ENCODE results near the gene MATCAP1. TPM values are rescaled to one million over a fixed set of nuclear protein-coding genes. Genes with fewer than 3 reads are reported as not detected.

The MATCAP1 gene
- total and polyA plus RNA-seq, 2 donors from 2014 or later: 15.5 to 38.8 TPM

- H3K9ac ChIP-seq (ENCODE audit: low read length in 3 of 3): no peak overlapping the region
- no peaks in the 10 kb centered on the region for H3K36me3 ChIP-seq (ENCODE audit: control insufficient read depth in 2 of 3, insufficient read depth in 3 of 3, low read length in 3 of 3)
- no peak overlapping the region for H3K27ac ChIP-seq (ENCODE audit: low read depth in 2 of 2, low read length in 2 of 2)
- H3K4me3 ChIP-seq (ENCODE audit: low read length in 3 of 3): no peak overlapping the region
- DNase-seq (no peak), FAIRE-seq (no peak)
- H3K4me1 ChIP-seq (ENCODE audit: control insufficient read depth in 2 of 3, insufficient read depth in 2 of 3, low read depth in 1 of 3, low read length in 3 of 3): peaks cover 0 to 6% (median 0%) of the 10 kb centered on the region in 3 donors
- H3K9me3 ChIP-seq (ENCODE audit: control insufficient read depth in 2 of 3, insufficient read depth in 1 of 3, low read length in 3 of 3): no peaks in the 10 kb centered on the region
- H3K27me3 ChIP-seq (ENCODE audit: control insufficient read depth, insufficient read depth, low read length): no peaks in the 10 kb centered on the region
- no peak for TF ChIP-seq CTCF (IDR thresholded peaks at IDR 0.05; ENCODE audit: borderline replicate concordance, extremely low read depth, insufficient read depth)
- intact Hi-C loops (cut with DNase I): no loop called here
These were observed 29.6 kb upstream of the MATCAP1 start for GRCh38 chr16:67213197-67214019.

- H3K27ac ChIP-seq (ENCODE audit: low read depth in 2 of 2, low read length in 2 of 2): no peak overlapping the region
- FAIRE-seq (no peak), DNase-seq (no peak)
- intact Hi-C loops (cut with DNase I): no loop called here
- H3K9ac ChIP-seq (ENCODE audit: low read length in 3 of 3): no peak overlapping the region
- no peak for TF ChIP-seq CTCF (IDR thresholded peaks at IDR 0.05; ENCODE audit: borderline replicate concordance, extremely low read depth, insufficient read depth)
- H3K36me3 ChIP-seq (ENCODE audit: control insufficient read depth in 2 of 3, insufficient read depth in 3 of 3, low read length in 3 of 3): no peaks in the 10 kb centered on the region
- no peak overlapping the region for H3K4me3 ChIP-seq (ENCODE audit: low read length in 3 of 3)
- H3K4me1 ChIP-seq (ENCODE audit: control insufficient read depth in 2 of 3, insufficient read depth in 2 of 3, low read depth in 1 of 3, low read length in 3 of 3): peaks cover 0 to 6% (median 0%) of the 10 kb centered on the region in 3 donors
- no peaks in the 10 kb centered on the region for H3K27me3 ChIP-seq (ENCODE audit: control insufficient read depth, insufficient read depth, low read length)
- no peaks in the 10 kb centered on the region for H3K9me3 ChIP-seq (ENCODE audit: control insufficient read depth in 2 of 3, insufficient read depth in 1 of 3, low read length in 3 of 3)
These were observed 29.0 kb upstream of the MATCAP1 start for GRCh38 chr16:67212766-67213165.

GRCh38 chr16:67211674-67212073 is 27.9 kb upstream of the MATCAP1 start:
- H3K27me3 ChIP-seq (ENCODE audit: control insufficient read depth, insufficient read depth, low read length): no peaks in the 10 kb centered on the region
- no peak for DNase-seq
- no peaks in the 10 kb centered on the region for H3K9me3 ChIP-seq (ENCODE audit: control insufficient read depth in 2 of 3, insufficient read depth in 1 of 3, low read length in 3 of 3)
- intact Hi-C loops (cut with DNase I): no loop called here
- no peaks in the 10 kb centered on the region for H3K36me3 ChIP-seq (ENCODE audit: control insufficient read depth in 2 of 3, insufficient read depth in 3 of 3, low read length in 3 of 3)
- no peak for TF ChIP-seq CTCF (IDR thresholded peaks at IDR 0.05; ENCODE audit: borderline replicate concordance, extremely low read depth, insufficient read depth)
- H3K27ac ChIP-seq (ENCODE audit: low read depth in 2 of 2, low read length in 2 of 2): no peak overlapping the region
- H3K9ac ChIP-seq (ENCODE audit: low read length in 3 of 3): no peak overlapping the region
- no peak for FAIRE-seq
- no peak overlapping the region for H3K4me3 ChIP-seq (ENCODE audit: low read length in 3 of 3)
- peaks cover 0 to 6% (median 0%) of the 10 kb centered on the region in 3 donors for H3K4me1 ChIP-seq (ENCODE audit: control insufficient read depth in 2 of 3, insufficient read depth in 2 of 3, low read depth in 1 of 3, low read length in 3 of 3)
